Activated B cell treated with CpG ODN at 0.5 μM for 24 hours (primary cell): Measurements from ENCODE around the gene ANKRD9. TPM values are rescaled to one million over a fixed set of nuclear protein-coding genes. Genes with fewer than 3 reads are reported as not detected.
A peak's percentile ranks its signal among the peaks of the same experiment; 100 is the strongest.

Experiments
- ATAC-seq: fragments of 200-7000 bp; cut with Tn5 transposase; one replicate; pipeline ENCODE4 v1.10.0; 2021; ENCODE audit warnings: low read depth, mild to moderate bottlenecking, moderate library complexity
- CTCF ChIA-PET: fragments of 350-600 bp; sonication (Branson Sonifier 250); formaldehyde crosslinking; loops from one replicate; lab custom pipeline; 2021; ENCODE audit warnings: antibody characterized with exemption; lab: Charles Lee
- POLR2A ChIA-PET: fragments of 350-600 bp; sonication (Branson Sonifier 250); formaldehyde crosslinking; loops from one replicate; lab custom pipeline; 2021; ENCODE audit warnings: antibody characterized with exemption; lab: Charles Lee
- DNase-seq: peaks from one replicate; pipeline ENCODE4 v3.0.0; 2022
- H3K27ac Mint-ChIP-seq: one replicate; pipeline ENCODE4 v1.8.0; 2020; ENCODE audit warnings: mixed read lengths
- H3K27me3 Mint-ChIP-seq: one replicate; pipeline ENCODE4 v1.8.0; 2021; ENCODE audit warnings: mixed read lengths
- H3K36me3 Mint-ChIP-seq: one replicate; pipeline ENCODE4 v1.8.0; 2021; ENCODE audit warnings: low read depth, mixed read lengths
- H3K4me1 Mint-ChIP-seq: one replicate; pipeline ENCODE4 v1.8.0; 2021; ENCODE audit warnings: mixed read lengths
- H3K4me3 Mint-ChIP-seq: one replicate; pipeline ENCODE4 v1.8.0; 2020; ENCODE audit warnings: mild to moderate bottlenecking, mixed read lengths
- H3K9me3 Mint-ChIP-seq: one replicate; pipeline ENCODE4 v1.8.0; 2020; ENCODE audit warnings: mixed read lengths
- intact Hi-C: fragments of 100-400 bp; cut with micrococcal nuclease; formaldehyde crosslinking; loops from one replicate; pipeline ENCODE4 v1.15.1; 2024
- total RNA-seq: library from RNA; stranded (reverse); gene quantifications from 2 replicates; pipeline ENCODE4 v1.2.3, GENCODE V29; 2022
- TF ChIP-seq, protein P1 (sequence below): fragments of 200-600 bp; IDR thresholded peaks from one replicate; pipeline ENCODE4 v1.8.0; 2022; ENCODE audit warnings: antibody characterized with exemption, mild to moderate bottlenecking

Gene ANKRD9
- total RNA-seq, 1 donor from 2014 or later: 1.8 TPM

DNA sequence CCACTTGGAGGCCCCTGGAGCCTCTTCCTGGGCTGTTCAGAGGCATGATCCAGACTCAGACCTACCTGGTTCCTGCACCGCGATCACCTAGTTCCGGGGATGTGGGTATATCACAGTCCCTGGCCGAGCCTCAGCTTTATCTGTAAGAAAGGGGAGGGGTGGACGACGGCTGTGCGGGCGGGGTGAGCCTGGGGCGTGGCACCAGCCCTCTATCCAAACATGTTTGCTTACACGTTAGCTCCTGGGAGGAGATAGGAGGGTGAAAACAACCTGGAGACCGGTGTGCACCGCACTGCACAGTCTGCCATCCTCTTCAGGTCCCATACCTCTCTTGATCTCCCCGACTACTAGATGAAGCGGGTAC, 1.2 kb downstream of the ANKRD9 start:
- no peak overlapping the region for H3K27ac Mint-ChIP-seq
- ChIA-PET CTCF (interaction anchor here (0.7 to 1.1 kb wide), 2 partner anchors 8 to 191 kb away, joined by 3 read pairs; no protein-coding TSS in a partner anchor), POLR2A (interaction anchor here (1.1 kb wide), 1 partner anchor 83 kb away, joined by 3 read pairs; no protein-coding TSS in a partner anchor)
- intact Hi-C loops: loop anchor here (2.0 kb wide), 1 partner anchor 146 kb away; the partner anchor contains the start of genes CINP and TECPR2
- peaks cover 11% of the 10 kb centered on the region for H3K4me1 Mint-ChIP-seq
- TF ChIP-seq, protein P1, sequence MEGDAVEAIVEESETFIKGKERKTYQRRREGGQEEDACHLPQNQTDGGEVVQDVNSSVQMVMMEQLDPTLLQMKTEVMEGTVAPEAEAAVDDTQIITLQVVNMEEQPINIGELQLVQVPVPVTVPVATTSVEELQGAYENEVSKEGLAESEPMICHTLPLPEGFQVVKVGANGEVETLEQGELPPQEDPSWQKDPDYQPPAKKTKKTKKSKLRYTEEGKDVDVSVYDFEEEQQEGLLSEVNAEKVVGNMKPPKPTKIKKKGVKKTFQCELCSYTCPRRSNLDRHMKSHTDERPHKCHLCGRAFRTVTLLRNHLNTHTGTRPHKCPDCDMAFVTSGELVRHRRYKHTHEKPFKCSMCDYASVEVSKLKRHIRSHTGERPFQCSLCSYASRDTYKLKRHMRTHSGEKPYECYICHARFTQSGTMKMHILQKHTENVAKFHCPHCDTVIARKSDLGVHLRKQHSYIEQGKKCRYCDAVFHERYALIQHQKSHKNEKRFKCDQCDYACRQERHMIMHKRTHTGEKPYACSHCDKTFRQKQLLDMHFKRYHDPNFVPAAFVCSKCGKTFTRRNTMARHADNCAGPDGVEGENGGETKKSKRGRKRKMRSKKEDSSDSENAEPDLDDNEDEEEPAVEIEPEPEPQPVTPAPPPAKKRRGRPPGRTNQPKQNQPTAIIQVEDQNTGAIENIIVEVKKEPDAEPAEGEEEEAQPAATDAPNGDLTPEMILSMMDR: no peak
- H3K36me3 Mint-ChIP-seq: no peaks in the 10 kb centered on the region
- DNase-seq: no peak
- no peaks in the 10 kb centered on the region for H3K9me3 Mint-ChIP-seq
- peak overlapping the region; percentile 38 for H3K4me3 Mint-ChIP-seq
- no peak for ATAC-seq
- H3K27me3 Mint-ChIP-seq: no peaks in the 10 kb centered on the region

DNA sequence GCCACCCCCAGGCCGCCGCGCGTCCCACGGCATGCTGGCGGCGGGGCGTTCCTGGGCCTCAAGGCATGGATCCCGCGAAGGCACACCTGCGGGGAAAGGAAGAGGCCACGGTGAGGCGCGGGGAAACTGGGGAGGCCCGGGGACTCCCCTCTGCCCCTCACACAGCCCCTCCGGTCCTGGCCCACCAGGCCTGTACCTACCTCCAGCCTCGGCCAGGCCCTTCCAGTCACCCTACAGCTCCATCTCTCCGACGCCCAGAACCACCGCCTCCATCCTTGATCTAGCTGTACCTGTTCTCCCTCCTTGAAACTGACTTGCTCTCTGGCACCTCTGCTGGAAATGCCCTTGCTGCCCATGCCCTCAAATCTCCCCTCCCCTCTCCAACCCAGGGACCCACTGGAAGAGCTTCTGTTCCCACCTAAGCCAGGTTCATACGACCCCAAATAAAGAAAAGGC, 1.7 kb downstream of the ANKRD9 start:
- POLR2A ChIA-PET: interaction anchor here (1.1 kb wide), 1 partner anchor 84 kb away, joined by 3 read pairs; no protein-coding TSS in a partner anchor
- no peaks in the 10 kb centered on the region for H3K27me3 Mint-ChIP-seq
- no peak overlapping the region for H3K27ac Mint-ChIP-seq
- ATAC-seq: no peak
- H3K4me3 Mint-ChIP-seq: peak overlapping the region; percentile 38
- no peaks in the 10 kb centered on the region for H3K36me3 Mint-ChIP-seq
- no peaks in the 10 kb centered on the region for H3K9me3 Mint-ChIP-seq
- intact Hi-C loops: loop anchor here (2.0 kb wide), 1 partner anchor 145 kb away; the partner anchor contains the start of genes CINP and TECPR2
- peaks cover 11% of the 10 kb centered on the region for H3K4me1 Mint-ChIP-seq
- CTCF ChIA-PET: interaction anchor here (1.1 kb wide), 1 partner anchor 7 kb away, joined by 3 read pairs; no protein-coding TSS in a partner anchor
- TF ChIP-seq, protein P1: no peak
- no peak for DNase-seq

DNA sequence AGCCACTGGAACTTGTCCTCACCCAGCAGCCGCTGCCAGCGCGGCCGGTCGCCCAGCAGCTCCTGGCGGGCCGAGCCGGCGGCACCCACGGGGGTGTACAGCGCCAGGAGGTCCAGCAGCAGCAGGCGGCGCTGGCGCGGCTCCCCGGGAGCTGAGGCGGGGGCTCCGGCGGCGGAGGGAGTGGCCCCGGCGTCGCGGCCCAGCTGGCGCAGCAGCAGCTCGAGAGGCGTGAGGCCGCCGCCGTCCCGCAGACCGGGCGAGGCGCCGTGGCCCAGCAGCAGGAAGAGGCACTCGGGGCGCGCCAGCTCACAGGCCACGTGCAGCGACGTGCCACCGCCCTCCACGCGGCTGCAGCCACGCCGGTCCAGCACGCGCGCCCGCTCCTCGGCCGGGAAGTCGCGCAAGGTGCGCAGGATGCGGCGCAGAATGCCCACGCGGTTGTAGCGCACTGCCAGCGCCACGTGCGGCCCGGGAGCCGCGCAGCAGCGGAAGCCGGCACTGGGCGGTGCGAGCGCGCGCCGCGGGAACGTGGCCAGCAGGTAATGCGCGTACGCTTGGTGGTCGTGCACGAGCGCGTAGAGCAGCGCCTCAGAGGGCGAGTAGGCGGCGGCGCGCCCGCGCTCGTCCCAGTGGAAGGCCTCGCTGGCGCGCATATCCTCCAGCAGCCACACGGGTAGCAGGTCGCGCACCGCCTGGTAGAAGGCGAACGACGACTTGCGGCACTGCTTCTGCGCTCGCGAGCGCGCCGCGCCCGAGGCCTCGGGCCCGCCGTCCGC, 2.3 kb downstream of the ANKRD9 start:
- ChIA-PET POLR2A (interaction anchor here (1.1 kb wide), 1 partner anchor 84 kb away, joined by 3 read pairs; no protein-coding TSS in a partner anchor), CTCF (no interaction called here)
- TF ChIP-seq, protein P1: no peak
- DNase-seq: no peak
- ATAC-seq: no peak
- H3K27ac Mint-ChIP-seq: no peak overlapping the region
- H3K4me1 Mint-ChIP-seq: peaks cover 11% of the 10 kb centered on the region
- H3K4me3 Mint-ChIP-seq: no peak overlapping the region
- intact Hi-C loops: no loop called here
- H3K36me3 Mint-ChIP-seq: no peaks in the 10 kb centered on the region
- H3K27me3 Mint-ChIP-seq: no peaks in the 10 kb centered on the region
- H3K9me3 Mint-ChIP-seq: no peaks in the 10 kb centered on the region

DNA sequence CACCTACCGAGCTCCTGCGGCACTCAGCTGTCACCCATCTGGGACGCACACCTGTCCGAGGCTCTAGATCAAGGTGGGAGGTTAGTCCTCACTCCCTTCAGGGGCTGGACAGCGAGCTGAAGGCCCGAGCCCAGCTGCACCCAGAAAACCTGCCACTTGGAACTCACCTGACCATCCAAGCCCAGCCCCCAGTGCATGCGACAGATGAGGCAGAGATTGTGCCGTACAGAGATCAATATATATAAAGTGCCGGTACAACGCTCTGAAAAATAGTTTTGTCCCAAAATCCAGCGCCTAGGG, 3.0 kb downstream of the ANKRD9 start:
- DNase-seq (no peak), ATAC-seq (no peak)
- H3K27me3 Mint-ChIP-seq: no peaks in the 10 kb centered on the region
- TF ChIP-seq, protein P1: no peak
- no peaks in the 10 kb centered on the region for H3K9me3 Mint-ChIP-seq
- H3K36me3 Mint-ChIP-seq: no peaks in the 10 kb centered on the region
- peaks cover 11% of the 10 kb centered on the region for H3K4me1 Mint-ChIP-seq
- H3K27ac Mint-ChIP-seq: no peak overlapping the region
- intact Hi-C loops: no loop called here
- H3K4me3 Mint-ChIP-seq: no peak overlapping the region
- ChIA-PET CTCF (no interaction called here), POLR2A (interaction anchor here (0.5 kb wide), 1 partner anchor 442 kb away, joined by 3 read pairs; no protein-coding TSS in a partner anchor)
